Heart left ventricle (tissue), 16 donors: ENCODE measurements around the gene G0S2. TPM values are rescaled to one million over a fixed set of nuclear protein-coding genes. Genes with fewer than 3 reads are reported as not detected.
A peak's percentile ranks its signal among the peaks of the same experiment; 100 is the strongest.

Experiments used
- ATAC-seq, 4 donors: fragments of 200-7000 bp; cut with Tn5 transposase; one replicate each; pipeline ENCODE4 v1.9.1; 2020 to 2022; ENCODE audit warnings: moderate library complexity in 4 of 4, mild to moderate bottlenecking in 3 of 4, moderate number of reproducible peaks in 1 of 4
- DNase-seq, 5 donors: peaks; one replicate each; pipeline ENCODE4 v3.0.0-alpha.2; 2020
- H3K27ac ChIP-seq, 12 donors: fragments of 200-600 bp; sonication (generic) in 4 of 12; one replicate each; pipeline versions ENCODE4 v1.5.0 to v1.8.0; 2016 to 2022; ENCODE audit warnings: mild to moderate bottlenecking in 2 of 12
- H3K27me3 ChIP-seq, 9 donors: fragments of 200-600 bp; sonication (generic) in 2 of 9; one replicate each; pipeline versions ENCODE4 v1.5.1 to v1.8.0; 2016 to 2022; ENCODE audit warnings: mild to moderate bottlenecking in 3 of 9
- H3K36me3 ChIP-seq, 9 donors: fragments of 200-600 bp; sonication (generic) in 2 of 9; one replicate each; pipeline versions ENCODE4 v1.5.0 to v1.8.0; 2018 to 2022; ENCODE audit warnings: mild to moderate bottlenecking in 2 of 9
- H3K4me1 ChIP-seq, 12 donors: fragments of 200-600 bp; sonication (generic) in 4 of 12; one replicate each; pipeline versions ENCODE4 v1.5.0 to v1.8.0; 2016 to 2022; ENCODE audit warnings: mild to moderate bottlenecking in 3 of 12
- H3K4me3 ChIP-seq, 12 donors: fragments of 200-600 bp; sonication (generic) in 4 of 12; one replicate each; pipeline versions ENCODE4 v1.5.0 to v1.8.0; 2017 to 2022; ENCODE audit warnings: mild to moderate bottlenecking in 9 of 12, moderate library complexity in 4 of 12
- H3K9me3 ChIP-seq, 12 donors: fragments of 200-600 bp; sonication (generic) in 4 of 12; one replicate each; pipeline versions ENCODE4 v1.5.0 to v1.8.0; 2016 to 2022; ENCODE audit warnings: mild to moderate bottlenecking in 1 of 12
- CTCF ChIP-seq, 12 donors: fragments of 200-600 bp; sonication (generic) in 4 of 12; IDR thresholded peaks; one replicate each; pipeline versions ENCODE4 v1.5.0 to v1.8.0; 2018 to 2022; ENCODE audit warnings: antibody characterized with exemption in 12 of 12, mild to moderate bottlenecking in 5 of 12
- POLR2A ChIP-seq, 2 donors: fragments of 450-650 bp; IDR thresholded peaks; one replicate each; pipeline ENCODE4 v1.6.1; 2017; ENCODE audit warnings: antibody characterized with exemption in 2 of 2, mild to moderate bottlenecking in 2 of 2, moderate library complexity in 2 of 2
- WGBS, 4 donors: extraction: QIAGEN DNeasy Blood & Tissue Kit in 2 of 4; methylation state at CpG; one replicate each; pipeline versions ENCODE4 v1.1.5 to v1.1.7; 2013 to 2018; 5-methylcytosine and 5-hydroxymethylcytosine counted together
- intact Hi-C, 10 donors: fragments of 100-400 bp; cut with DNase I; formaldehyde crosslinking; loops; one replicate each; pipeline versions ENCODE4 v1.11.1 to v1.14.2; 2022
- polyA plus RNA-seq, 2 donors: library from polyadenylated mRNA; stranded (reverse); fragments of 200-250 nt; gene quantifications; one replicate each; pipeline ENCODE4 v1.2.3, GENCODE V29; 2013
- total RNA-seq, 9 donors: library from RNA; depleted of rRNA in 2 of 9; stranded (reverse); fragments of >200 nt in 2 of 9; fragmentation: NEBNext Ultra II Directional in 3 of 9; extraction: Animal tissue kit (Norgen Biotek cat#: 25700) in 3 of 9; gene quantifications; one replicate each; pipeline versions ENCODE4 v1.1.0 to v1.2.4, GENCODE V29; 2016 to 2023
- donor health status: ischemic (EF 13 %, LVEDD 7.1; RV severe dilation, severe dysfunction).
- donor health status: healthy with polysubstance abuse.
- donor health status: DM: no; HTN: yes; CAD: no.
- donor health status: DM: no; HTN: no; CAD: no.
- donor health status: ischemic (EF 25% LVEDD 6.9; RV normal size, moderate dysfunction).
- donor health status: ischemic (EF 25% LVEDD 5.7; RV mildly dilated, moderate dysfunction).
- donor health status: healthy.
- donor health status: DM: yes; HTN: yes; CAD: no.
- donor health status: ischemic (EF 35%, LVEDD 5.7; RV mildly dilated, moderate dysfunction).
- donor health status: nonischemic (EF 11% LVEDD 7.7; RV severe dilation, severe dysfunction).
- donor health status: DM: yes; HTN: yes; CAD: no.
- donor health status: PGD.
- donor health status: ischemic (EF 29% LVEDD 5.4; RV normal size, mild dysfunction).
- donor health status: nonischemic (EF 23%, LVEDD 6.1; RV moderate dilation, normal function).

G0S2 gene
- total and polyA plus RNA-seq, 11 donors, result 87.6 to 600 (median 212) TPM

- Histone ChIP-seq H3K36me3 (no peaks in the 10 kb centered on the region), H3K4me3 (no peak overlapping the region), H3K4me1 (peaks cover 0 to 18% (median 0%) of the 10 kb centered on the region in 12 donors), H3K9me3 (no peaks in the 10 kb centered on the region), H3K27ac (peak overlapping the region; percentile 33 to 84 (median 67)), H3K27me3 (no peaks in the 10 kb centered on the region)
- no peak for DNase-seq
- TF ChIP-seq CTCF (IDR thresholded peaks at IDR 0.05) (no peak), POLR2A (IDR thresholded peaks at IDR 0.05) (no peak)
- peak; percentile 76 to 89 (median 84) for ATAC-seq
- WGBS, 4 donors, result 72 to 77% (median 74%) methylated on average over 4 of the region's 4 CpGs
- intact Hi-C loops, result no loop called here
These were observed 45.1 kb downstream of the G0S2 start for GRCh38 chr1:209720326-209720725.

- intact Hi-C loops, result no loop called here
- Histone ChIP-seq H3K9me3 (no peaks in the 10 kb centered on the region), H3K27ac (peak overlapping the region; percentile 33 to 84 (median 67)), H3K4me3 (no peak overlapping the region), H3K4me1 (peaks cover 0 to 18% (median 0%) of the 10 kb centered on the region in 12 donors), H3K27me3 (no peaks in the 10 kb centered on the region), H3K36me3 (no peaks in the 10 kb centered on the region)
- no peak for TF ChIP-seq CTCF (IDR thresholded peaks at IDR 0.05)
- TF ChIP-seq POLR2A (IDR thresholded peaks at IDR 0.05), result no peak
- WGBS, 4 donors, result 77 to 84% (median 80%) methylated on average over 2 of the region's 2 CpGs
- ATAC-seq, result peak in 1 of 4 donors; percentile 10
- DNase-seq, result no peak
These were observed 45.6 kb downstream of the G0S2 start for GRCh38 chr1:209720826-209721225.

DNA sequence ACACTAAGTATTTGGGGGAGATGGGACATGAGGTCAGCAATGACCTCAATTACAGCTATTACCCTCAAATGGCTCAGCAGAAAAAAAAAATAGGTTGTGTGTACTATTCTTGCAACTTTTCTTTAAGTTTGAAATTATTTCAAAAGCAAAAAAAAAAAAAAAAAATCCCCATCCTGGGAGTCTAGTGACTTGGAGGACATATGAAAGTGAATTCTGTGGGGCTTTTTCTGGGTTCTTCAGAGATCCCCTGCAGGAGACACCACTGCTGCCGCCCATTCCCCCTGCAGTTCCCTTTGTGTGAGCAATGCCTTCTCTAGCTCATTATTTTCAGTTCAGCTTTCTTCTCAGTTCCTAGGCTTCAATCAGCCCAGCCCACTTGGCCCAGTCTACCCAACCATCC, 46.1 kb downstream of the G0S2 start:
- TF ChIP-seq POLR2A (IDR thresholded peaks at IDR 0.05) (no peak), CTCF (IDR thresholded peaks at IDR 0.05) (no peak)
- peak overlapping the region in 8 of 12 donors; percentile 39 to 84 (median 80) for H3K27ac ChIP-seq
- 88 to 100% (median 95%) methylated on average over 1 of the region's 1 CpG for WGBS, 4 donors
- intact Hi-C loops, result no loop called here
- H3K36me3 ChIP-seq, result no peaks in the 10 kb centered on the region
- H3K4me3 ChIP-seq, result no peak overlapping the region
- ATAC-seq, result no peak
- H3K4me1 ChIP-seq, result peaks cover 0 to 18% (median 0%) of the 10 kb centered on the region in 12 donors
- no peak for DNase-seq
- no peaks in the 10 kb centered on the region for H3K9me3 ChIP-seq
- H3K27me3 ChIP-seq, result no peaks in the 10 kb centered on the region

- ATAC-seq (no peak), DNase-seq (no peak)
- Histone ChIP-seq H3K36me3 (no peaks in the 10 kb centered on the region), H3K27ac (no peak overlapping the region), H3K4me1 (peaks cover 0 to 24% (median 7%) of the 10 kb centered on the region in 12 donors), H3K27me3 (no peaks in the 10 kb centered on the region), H3K4me3 (no peak overlapping the region), H3K9me3 (no peaks in the 10 kb centered on the region)
- TF ChIP-seq POLR2A (IDR thresholded peaks at IDR 0.05) (no peak), CTCF (IDR thresholded peaks at IDR 0.05) (no peak)
- 96 to 98% (median 98%) methylated on average over 3 of the region's 3 CpGs for WGBS, 4 donors
- intact Hi-C loops, result no loop called here
These were observed 48.1 kb downstream of the G0S2 start for GRCh38 chr1:209723265-209723664.
